Upper lobe of right lung (tissue), 1 donor: Measurements from ENCODE around the gene BRI3BP. TPM values are rescaled to one million over a fixed set of nuclear protein-coding genes. Genes with fewer than 3 reads are reported as not detected.

Experiments used
- ATAC-seq: fragments of 200-7000 bp; cut with Tn5 transposase; one replicate; pipeline ENCODE4 v1.9.1; 2020; ENCODE audit warnings: mild to moderate bottlenecking, moderate library complexity
- DNase-seq: peaks from one replicate; pipeline ENCODE4 v3.0.0-alpha.2; 2020
- H3K27ac ChIP-seq: fragments of 200-600 bp; one replicate; pipeline ENCODE4 v1.8.0; 2022
- H3K27me3 ChIP-seq: fragments of 200-600 bp; one replicate; pipeline ENCODE4 v1.8.0; 2022; ENCODE audit warnings: mild to moderate bottlenecking
- H3K36me3 ChIP-seq: fragments of 200-600 bp; one replicate; pipeline ENCODE4 v1.8.0; 2022
- H3K4me1 ChIP-seq: fragments of 200-600 bp; one replicate; pipeline ENCODE4 v1.8.0; 2022
- H3K4me3 ChIP-seq: fragments of 200-600 bp; one replicate; pipeline ENCODE4 v1.8.0; 2022; ENCODE audit warnings: mild to moderate bottlenecking
- H3K9me3 ChIP-seq: fragments of 200-600 bp; one replicate; pipeline ENCODE4 v1.8.0; 2022
- CTCF ChIP-seq: fragments of 200-600 bp; IDR thresholded peaks from one replicate; pipeline ENCODE4 v1.8.0; 2022; ENCODE audit warnings: antibody characterized with exemption
- intact Hi-C: fragments of 100-400 bp; cut with DNase I; formaldehyde crosslinking; loops from one replicate; pipeline ENCODE4 v1.11.0; 2022
- total RNA-seq: library from RNA; stranded (reverse); fragmentation: NEBNext Ultra II Directional; extraction: Animal tissue kit (Norgen Biotek cat#: 25700); gene quantifications from one replicate; pipeline ENCODE4 v1.2.1, GENCODE V29; 2021
- donor health status: DM: no; HTN: yes; CAD: no; lungs with severe emphysema.

BRI3BP gene
- total RNA-seq, 1 donor from 2014 or later: 8.2 TPM

GRCh38 chr12:125015680-125016310 lies 22.4 kb downstream of the BRI3BP start:
- Histone ChIP-seq H3K27me3 (no peaks in the 10 kb centered on the region), H3K9me3 (no peaks in the 10 kb centered on the region), H3K27ac (no peak overlapping the region), H3K36me3 (no peaks in the 10 kb centered on the region), H3K4me1 (no peaks in the 10 kb centered on the region), H3K4me3 (no peak overlapping the region)
- intact Hi-C loops: no loop called here
- no peak for TF ChIP-seq CTCF
- no peak for ATAC-seq
- no peak for DNase-seq

- ATAC-seq: no peak
- DNase-seq: no peak
- no peaks in the 10 kb centered on the region for H3K27me3 ChIP-seq
- no peaks in the 10 kb centered on the region for H3K9me3 ChIP-seq
- no peak overlapping the region for H3K27ac ChIP-seq
- no peak overlapping the region for H3K4me3 ChIP-seq
- intact Hi-C loops: no loop called here
- no peaks in the 10 kb centered on the region for H3K4me1 ChIP-seq
- TF ChIP-seq CTCF: no peak
- H3K36me3 ChIP-seq: no peaks in the 10 kb centered on the region
Observed at GRCh38 chr12:125017801-125018200, 24.4 kb downstream of the BRI3BP start.

- ATAC-seq (no peak), DNase-seq (no peak)
- Histone ChIP-seq H3K9me3 (no peaks in the 10 kb centered on the region), H3K4me1 (no peaks in the 10 kb centered on the region), H3K36me3 (no peaks in the 10 kb centered on the region), H3K4me3 (no peak overlapping the region), H3K27ac (no peak overlapping the region), H3K27me3 (no peaks in the 10 kb centered on the region)
- TF ChIP-seq CTCF: no peak
- intact Hi-C loops: no loop called here
Observed at GRCh38 chr12:125018356-125018755, 24.9 kb downstream of the BRI3BP start.

GRCh38 chr12:125021096-125021495 lies 27.7 kb downstream of the BRI3BP start:
- DNase-seq (no peak), ATAC-seq (no peak)
- H3K27me3 ChIP-seq: no peaks in the 10 kb centered on the region
- H3K36me3 ChIP-seq: no peaks in the 10 kb centered on the region
- H3K4me3 ChIP-seq: no peak overlapping the region
- TF ChIP-seq CTCF: no peak
- no peaks in the 10 kb centered on the region for H3K9me3 ChIP-seq
- H3K4me1 ChIP-seq: no peaks in the 10 kb centered on the region
- H3K27ac ChIP-seq: no peak overlapping the region
- intact Hi-C loops: no loop called here

- no peaks in the 10 kb centered on the region for H3K4me1 ChIP-seq
- no peaks in the 10 kb centered on the region for H3K9me3 ChIP-seq
- DNase-seq (no peak), ATAC-seq (no peak)
- intact Hi-C loops: no loop called here
- H3K27me3 ChIP-seq: no peaks in the 10 kb centered on the region
- no peaks in the 10 kb centered on the region for H3K36me3 ChIP-seq
- H3K4me3 ChIP-seq: no peak overlapping the region
- no peak overlapping the region for H3K27ac ChIP-seq
- no peak for TF ChIP-seq CTCF
Observed at GRCh38 chr12:125021771-125022170, 28.3 kb downstream of the BRI3BP start.

- no peak overlapping the region for H3K4me3 ChIP-seq
- H3K9me3 ChIP-seq: no peaks in the 10 kb centered on the region
- H3K27me3 ChIP-seq: no peaks in the 10 kb centered on the region
- no peak for TF ChIP-seq CTCF
- H3K27ac ChIP-seq: no peak overlapping the region
- no peaks in the 10 kb centered on the region for H3K36me3 ChIP-seq
- H3K4me1 ChIP-seq: no peaks in the 10 kb centered on the region
- intact Hi-C loops: no loop called here
- ATAC-seq (no peak), DNase-seq (no peak)
Observed at GRCh38 chr12:125023065-125023464, 29.6 kb downstream of the BRI3BP start.
